ENCODE measurements around the gene NDUFB10. TPM values are rescaled to one million over a fixed set of nuclear protein-coding genes. Genes with fewer than 3 reads are reported as not detected.

Gene NDUFB10
- polyA plus RNA-seq, 1 of the 3 experiments (the other 2 are of a cell fraction) = 468 TPM

GRCh38 chr16:1920727-1921171 is 38.6 kb upstream of the NDUFB10 start:
- ChIA-PET POLR2A (no interaction called here), CTCF (interaction anchor here (0.9 to 1.4 kb wide), 3 partner anchors 9 to 57 kb away, joined by 4 to 7 read pairs (median 5); partner anchors contain the start of gene NDUFB10)
- Histone ChIP-seq H3K36me3 (replicated peaks in 1 of 2; ENCODE audit: control insufficient read depth in 1 of 2, insufficient read depth in 2 of 2, low read length in 1 of 2) (no peaks in the 10 kb centered on the region), H3K9me3 (no peaks in the 10 kb centered on the region), H2AFZ (ENCODE audit: low read depth) (no peak overlapping the region), H3K4me1 (ENCODE audit: control insufficient read depth in 1 of 2, insufficient read depth in 2 of 2, low read depth in 1 of 2, low read length in 1 of 2) (peaks cover 0 to 13% of the 10 kb centered on the region in 2 experiments; a peak in 1 of 4 replicates), H3F3A (replicated peaks; ENCODE audit: insufficient read depth) (no peaks in the 10 kb centered on the region), H3K4me3 (ENCODE audit: low read depth in 2 of 2, low read length in 1 of 2) (no peak overlapping the region), H3K27ac (ENCODE audit: low read depth in 2 of 2, low read length in 1 of 2) (no peak overlapping the region), H3K4me2 (0 out of 2 replicates have a peak overlapping the region, but pooled peaks have one; percentile 24), H3K27me3 (ENCODE audit: insufficient read depth) (peaks cover 45% of the 10 kb centered on the region), H3K9ac (no peak overlapping the region), H4K20me1 (ENCODE audit: insufficient read depth) (no peaks in the 10 kb centered on the region), H3K79me2 (ENCODE audit: insufficient read depth) (no peaks in the 10 kb centered on the region), H3K9me2 (no peaks in the 10 kb centered on the region)
- 13% methylated on average over 14 of the region's 15 CpGs for WGBS (ENCODE audit: low lambda C conversion rate)
- TF ChIP-seq SMC3 (IDR thresholded peaks at IDR 0.05; ENCODE audit: low read depth, low read length) = no peak
- peak; percentile 56 for DNase-seq

- Histone ChIP-seq H3K9me3 (no peaks in the 10 kb centered on the region), H3K4me2 (no peak overlapping the region), H4K20me1 (ENCODE audit: insufficient read depth) (no peaks in the 10 kb centered on the region), H3F3A (replicated peaks; ENCODE audit: insufficient read depth) (no peaks in the 10 kb centered on the region), H3K9ac (no peak overlapping the region), H3K4me1 (ENCODE audit: control insufficient read depth in 1 of 2, insufficient read depth in 2 of 2, low read depth in 1 of 2, low read length in 1 of 2) (peaks cover 0 to 13% of the 10 kb centered on the region in 2 experiments; a peak in 1 of 4 replicates), H3K27me3 (ENCODE audit: insufficient read depth) (peaks cover 30% of the 10 kb centered on the region), H2AFZ (ENCODE audit: low read depth) (no peak overlapping the region), H3K27ac (ENCODE audit: low read depth in 2 of 2, low read length in 1 of 2) (no peak overlapping the region), H3K4me3 (ENCODE audit: low read depth in 2 of 2, low read length in 1 of 2) (no peak overlapping the region), H3K79me2 (ENCODE audit: insufficient read depth) (no peaks in the 10 kb centered on the region), H3K36me3 (replicated peaks in 1 of 2; ENCODE audit: control insufficient read depth in 1 of 2, insufficient read depth in 2 of 2, low read length in 1 of 2) (no peaks in the 10 kb centered on the region), H3K9me2 (no peaks in the 10 kb centered on the region)
- ChIA-PET POLR2A (no interaction called here), CTCF (interaction anchor here (1.7 to 2.2 kb wide), 4 partner anchors 14 to 56 kb away, joined by 4 to 10 read pairs (median 8); no protein-coding TSS in a partner anchor)
- 39% methylated on average over 8 of the region's 8 CpGs for WGBS (ENCODE audit: low lambda C conversion rate)
- no peak for DNase-seq
- TF ChIP-seq MXI1 (IDR thresholded peaks at IDR 0.05; ENCODE audit: low read depth, low read length) = no peak
- TF ChIP-seq RXRA (IDR thresholded peaks at IDR 0.05; ENCODE audit: borderline replicate concordance, low read depth) = no peak
- TF ChIP-seq, protein P1, sequence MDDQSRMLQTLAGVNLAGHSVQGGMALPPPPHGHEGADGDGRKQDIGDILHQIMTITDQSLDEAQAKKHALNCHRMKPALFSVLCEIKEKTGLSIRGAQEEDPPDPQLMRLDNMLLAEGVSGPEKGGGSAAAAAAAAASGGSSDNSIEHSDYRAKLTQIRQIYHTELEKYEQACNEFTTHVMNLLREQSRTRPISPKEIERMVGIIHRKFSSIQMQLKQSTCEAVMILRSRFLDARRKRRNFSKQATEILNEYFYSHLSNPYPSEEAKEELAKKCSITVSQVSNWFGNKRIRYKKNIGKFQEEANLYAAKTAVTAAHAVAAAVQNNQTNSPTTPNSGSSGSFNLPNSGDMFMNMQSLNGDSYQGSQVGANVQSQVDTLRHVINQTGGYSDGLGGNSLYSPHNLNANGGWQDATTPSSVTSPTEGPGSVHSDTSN (IDR thresholded peaks at IDR 0.05) = no peak
- no peak for TF ChIP-seq FOSL2 (IDR thresholded peaks at IDR 0.05; ENCODE audit: borderline replicate concordance, low read depth)
- no peak for TF ChIP-seq JUND (IDR thresholded peaks at IDR 0.05)
- no peak for TF ChIP-seq CTCF (IDR thresholded peaks at IDR 0.05)
- TF ChIP-seq EZH2phosphoT487 (IDR thresholded peaks at IDR 0.05; ENCODE audit: borderline replicate concordance, low read depth) = no peak
- TF ChIP-seq FOXM1 (IDR thresholded peaks at IDR 0.05; ENCODE audit: low read depth) = no peak
- TF ChIP-seq MEF2A (IDR thresholded peaks at IDR 0.05; ENCODE audit: borderline replicate concordance, low read depth) = no peak
- TF ChIP-seq YY1 (IDR thresholded peaks at IDR 0.05; ENCODE audit: low read depth) = no peak
- no peak for TF ChIP-seq RCOR1 (IDR thresholded peaks at IDR 0.05; ENCODE audit: low read length)
- no peak for TF ChIP-seq FOXJ3 (CRISPR knock-in tag; IDR thresholded peaks at IDR 0.05)
- TF ChIP-seq, protein P2, sequence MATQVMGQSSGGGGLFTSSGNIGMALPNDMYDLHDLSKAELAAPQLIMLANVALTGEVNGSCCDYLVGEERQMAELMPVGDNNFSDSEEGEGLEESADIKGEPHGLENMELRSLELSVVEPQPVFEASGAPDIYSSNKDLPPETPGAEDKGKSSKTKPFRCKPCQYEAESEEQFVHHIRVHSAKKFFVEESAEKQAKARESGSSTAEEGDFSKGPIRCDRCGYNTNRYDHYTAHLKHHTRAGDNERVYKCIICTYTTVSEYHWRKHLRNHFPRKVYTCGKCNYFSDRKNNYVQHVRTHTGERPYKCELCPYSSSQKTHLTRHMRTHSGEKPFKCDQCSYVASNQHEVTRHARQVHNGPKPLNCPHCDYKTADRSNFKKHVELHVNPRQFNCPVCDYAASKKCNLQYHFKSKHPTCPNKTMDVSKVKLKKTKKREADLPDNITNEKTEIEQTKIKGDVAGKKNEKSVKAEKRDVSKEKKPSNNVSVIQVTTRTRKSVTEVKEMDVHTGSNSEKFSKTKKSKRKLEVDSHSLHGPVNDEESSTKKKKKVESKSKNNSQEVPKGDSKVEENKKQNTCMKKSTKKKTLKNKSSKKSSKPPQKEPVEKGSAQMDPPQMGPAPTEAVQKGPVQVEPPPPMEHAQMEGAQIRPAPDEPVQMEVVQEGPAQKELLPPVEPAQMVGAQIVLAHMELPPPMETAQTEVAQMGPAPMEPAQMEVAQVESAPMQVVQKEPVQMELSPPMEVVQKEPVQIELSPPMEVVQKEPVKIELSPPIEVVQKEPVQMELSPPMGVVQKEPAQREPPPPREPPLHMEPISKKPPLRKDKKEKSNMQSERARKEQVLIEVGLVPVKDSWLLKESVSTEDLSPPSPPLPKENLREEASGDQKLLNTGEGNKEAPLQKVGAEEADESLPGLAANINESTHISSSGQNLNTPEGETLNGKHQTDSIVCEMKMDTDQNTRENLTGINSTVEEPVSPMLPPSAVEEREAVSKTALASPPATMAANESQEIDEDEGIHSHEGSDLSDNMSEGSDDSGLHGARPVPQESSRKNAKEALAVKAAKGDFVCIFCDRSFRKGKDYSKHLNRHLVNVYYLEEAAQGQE (IDR thresholded peaks at IDR 0.05; ENCODE audit: low read depth, low read length) = no peak
- no peak for TF ChIP-seq ELF1 (IDR thresholded peaks at IDR 0.05)
- TF ChIP-seq TAF1 (IDR thresholded peaks at IDR 0.05; ENCODE audit: borderline replicate concordance, low read depth, low read length) = no peak
- TF ChIP-seq SIN3A (IDR thresholded peaks at IDR 0.05; ENCODE audit: borderline replicate concordance, low read depth, low read length) = no peak
- TF ChIP-seq IRF3 (IDR thresholded peaks at IDR 0.05; ENCODE audit: low read depth, low read length) = no peak
- TF ChIP-seq NRF1 (IDR thresholded peaks at IDR 0.05; ENCODE audit: low read depth, low read length) = no peak
Observed at GRCh38 chr16:1922357-1922756, 37.0 kb upstream of the NDUFB10 start.
